ENCODE data around the gene SRRT.

- TF ChIP-seq CTCF (IDR thresholded peaks at IDR 0.05) (no peak), POLR2A (IDR thresholded peaks at IDR 0.05) (no peak), EP300 (IDR thresholded peaks at IDR 0.05) (no peak)
Measured at GRCh38 chr7:100863406-100863950, 11.4 kb upstream of the SRRT start.

Measured in tibial nerve (tissue), 4 donors.